Glomerular visceral epithelial cell (primary cell): ENCODE data around the gene PPP1R36.
"Not testable (repeated sequence)": the region's sequence is repeated elsewhere in the genome, so short reads cannot be mapped to it uniquely, and the experiment has no call there.

Experiments used
- DNase-seq: peaks from one replicate; pipeline ENCODE4 v3.0.0-alpha.2; 2016; ENCODE audit errors: extremely low spot score

The PPP1R36 gene

GRCh38 chr14:64520699-64521098, 29.1 kb upstream of the PPP1R36 start:
- DNase-seq, result no peak

- DNase-seq, result no peak
Observed at GRCh38 chr14:64522591-64523355, 27.0 kb upstream of the PPP1R36 start.

GRCh38 chr14:64525354-64525753, 24.4 kb upstream of the PPP1R36 start:
- DNase-seq, result no peak

- DNase-seq, result no peak
Observed at GRCh38 chr14:64531567-64531966, 18.2 kb upstream of the PPP1R36 start.

- peak; percentile 15 for DNase-seq
Observed at GRCh38 chr14:64536488-64537245, 13.1 kb upstream of the PPP1R36 start.

- DNase-seq, result peak; percentile 100
Observed at GRCh38 chr14:64540208-64541202, 9.3 kb upstream of the PPP1R36 start, which contains the start of gene HSPA2. TSS of gene HSPA2 (plus strand) at chr14:64540741. CDS start at chr14:64540850, 109 bp downstream.

GRCh38 chr14:64541261-64541971, 8.3 kb upstream of the PPP1R36 start:
- no peak for DNase-seq

- no peak for DNase-seq
Observed at GRCh38 chr14:64541972-64542835, 7.6 kb upstream of the PPP1R36 start.

- DNase-seq, result no peak
Observed at GRCh38 chr14:64542836-64543201, 6.9 kb upstream of the PPP1R36 start.

GRCh38 chr14:64544607-64545312, 5.0 kb upstream of the PPP1R36 start:
- DNase-seq, result no peak

GRCh38 chr14:64549016-64549415, 745 bp upstream of the PPP1R36 start:
- DNase-seq, result no peak

GRCh38 chr14:64550621-64551333, 1.0 kb downstream of the PPP1R36 start:
- DNase-seq, result no peak

GRCh38 chr14:64554556-64554955, 4.8 kb downstream of the PPP1R36 start:
- DNase-seq, result no peak

- DNase-seq, result peak; percentile 20
Observed at GRCh38 chr14:64556526-64556925, 6.8 kb downstream of the PPP1R36 start.

- not testable (repeated sequence) for DNase-seq
Observed at GRCh38 chr14:64558216-64558615, 8.5 kb downstream of the PPP1R36 start.

GRCh38 chr14:64561631-64562030, 11.9 kb downstream of the PPP1R36 start:
- no peak for DNase-seq

- no peak for DNase-seq
Observed at GRCh38 chr14:64562436-64562835, 12.7 kb downstream of the PPP1R36 start.

- DNase-seq, result no peak
Observed at GRCh38 chr14:64563696-64564095, 13.9 kb downstream of the PPP1R36 start.

- no peak for DNase-seq
Observed at GRCh38 chr14:64566651-64567122, 16.9 kb downstream of the PPP1R36 start.
